ENCODE results near the gene MAGEA9B.
"Not testable (repeated sequence)": the region's sequence is repeated elsewhere in the genome, so short reads cannot be mapped to it uniquely, and the experiment has no call there.

DNA sequence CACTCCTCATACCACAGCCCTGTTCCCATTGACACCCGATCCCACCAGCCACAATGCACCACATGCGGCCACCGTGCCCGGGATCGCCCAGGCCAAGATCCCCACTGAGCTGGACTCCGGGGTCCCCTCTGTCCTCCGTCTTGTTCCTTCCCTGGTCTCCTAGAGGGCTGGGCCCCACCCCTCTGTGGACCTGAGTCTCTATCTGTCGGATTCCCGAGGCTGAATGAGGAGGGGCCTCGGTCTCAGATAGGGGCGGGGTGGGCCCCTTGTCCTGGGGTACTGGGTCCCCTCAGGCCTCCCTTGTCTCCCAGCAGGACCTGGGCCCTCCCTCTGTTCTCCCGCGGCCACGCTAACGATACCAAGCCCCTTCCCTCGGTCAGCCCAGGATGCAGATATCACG lies 1.6 kb downstream of the MAGEA9B start:
- TF ChIP-seq POLR2A (IDR thresholded peaks at IDR 0.05; ENCODE audit: low read depth, low read length); BHLHE40 (IDR thresholded peaks at IDR 0.05; ENCODE audit: low read depth, low read length); MAFK (IDR thresholded peaks at IDR 0.05; ENCODE audit: low read depth, low read length); CHD1 (IDR thresholded peaks at IDR 0.05; ENCODE audit: low read depth, low read length); SMC3 (IDR thresholded peaks at IDR 0.05; ENCODE audit: low read depth, low read length); RAD21 (IDR thresholded peaks at IDR 0.05; ENCODE audit: low read length); RCOR1 (IDR thresholded peaks at IDR 0.05; ENCODE audit: insufficient replicate concordance, low read length); CEBPB (IDR thresholded peaks at IDR 0.05; ENCODE audit: low read depth, low read length); NFE2L2 (IDR thresholded peaks at IDR 0.05; ENCODE audit: low read depth, low read length); MAZ (IDR thresholded peaks at IDR 0.05; ENCODE audit: borderline replicate concordance, low read depth, low read length): not testable (repeated sequence)
- TF ChIP-seq, protein P1, sequence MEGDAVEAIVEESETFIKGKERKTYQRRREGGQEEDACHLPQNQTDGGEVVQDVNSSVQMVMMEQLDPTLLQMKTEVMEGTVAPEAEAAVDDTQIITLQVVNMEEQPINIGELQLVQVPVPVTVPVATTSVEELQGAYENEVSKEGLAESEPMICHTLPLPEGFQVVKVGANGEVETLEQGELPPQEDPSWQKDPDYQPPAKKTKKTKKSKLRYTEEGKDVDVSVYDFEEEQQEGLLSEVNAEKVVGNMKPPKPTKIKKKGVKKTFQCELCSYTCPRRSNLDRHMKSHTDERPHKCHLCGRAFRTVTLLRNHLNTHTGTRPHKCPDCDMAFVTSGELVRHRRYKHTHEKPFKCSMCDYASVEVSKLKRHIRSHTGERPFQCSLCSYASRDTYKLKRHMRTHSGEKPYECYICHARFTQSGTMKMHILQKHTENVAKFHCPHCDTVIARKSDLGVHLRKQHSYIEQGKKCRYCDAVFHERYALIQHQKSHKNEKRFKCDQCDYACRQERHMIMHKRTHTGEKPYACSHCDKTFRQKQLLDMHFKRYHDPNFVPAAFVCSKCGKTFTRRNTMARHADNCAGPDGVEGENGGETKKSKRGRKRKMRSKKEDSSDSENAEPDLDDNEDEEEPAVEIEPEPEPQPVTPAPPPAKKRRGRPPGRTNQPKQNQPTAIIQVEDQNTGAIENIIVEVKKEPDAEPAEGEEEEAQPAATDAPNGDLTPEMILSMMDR (conservative IDR thresholded peaks at IDR 0.05; ENCODE audit: low read depth, low read length): not testable (repeated sequence)
- TF ChIP-seq, protein P2, sequence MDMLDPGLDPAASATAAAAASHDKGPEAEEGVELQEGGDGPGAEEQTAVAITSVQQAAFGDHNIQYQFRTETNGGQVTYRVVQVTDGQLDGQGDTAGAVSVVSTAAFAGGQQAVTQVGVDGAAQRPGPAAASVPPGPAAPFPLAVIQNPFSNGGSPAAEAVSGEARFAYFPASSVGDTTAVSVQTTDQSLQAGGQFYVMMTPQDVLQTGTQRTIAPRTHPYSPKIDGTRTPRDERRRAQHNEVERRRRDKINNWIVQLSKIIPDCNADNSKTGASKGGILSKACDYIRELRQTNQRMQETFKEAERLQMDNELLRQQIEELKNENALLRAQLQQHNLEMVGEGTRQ (IDR thresholded peaks at IDR 0.05; ENCODE audit: low read depth, low read length): not testable (repeated sequence)
- TF ChIP-seq, protein P3, sequence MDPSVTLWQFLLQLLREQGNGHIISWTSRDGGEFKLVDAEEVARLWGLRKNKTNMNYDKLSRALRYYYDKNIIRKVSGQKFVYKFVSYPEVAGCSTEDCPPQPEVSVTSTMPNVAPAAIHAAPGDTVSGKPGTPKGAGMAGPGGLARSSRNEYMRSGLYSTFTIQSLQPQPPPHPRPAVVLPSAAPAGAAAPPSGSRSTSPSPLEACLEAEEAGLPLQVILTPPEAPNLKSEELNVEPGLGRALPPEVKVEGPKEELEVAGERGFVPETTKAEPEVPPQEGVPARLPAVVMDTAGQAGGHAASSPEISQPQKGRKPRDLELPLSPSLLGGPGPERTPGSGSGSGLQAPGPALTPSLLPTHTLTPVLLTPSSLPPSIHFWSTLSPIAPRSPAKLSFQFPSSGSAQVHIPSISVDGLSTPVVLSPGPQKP (IDR thresholded peaks at IDR 0.05; ENCODE audit: borderline replicate concordance, low read depth, low read length): not testable (repeated sequence)
